Tibial artery (tissue), 4 donors: ENCODE measurements around the gene LRRC71.

Source experiments
- DNase-seq, 2 donors: peaks; one replicate each; pipeline ENCODE4 v3.0.0-alpha.2; 2019
- H3K27ac ChIP-seq, 2 donors: fragments of 200-600 bp; sonication (generic) in 1 of 2; 1 replicate in 1 of 2; 2 replicates in 1 of 2; pipeline ENCODE4 v1.5.1; 2018 to 2019; ENCODE audit warnings: mild to moderate bottlenecking in 1 of 2
- H3K27me3 ChIP-seq, 2 donors: fragments of 200-600 bp; sonication (generic) in 1 of 2; one replicate each; pipeline versions ENCODE4 v1.5.1 to v1.6.0; 2016 to 2019
- H3K36me3 ChIP-seq, 3 donors: fragments of 200-600 bp; sonication (generic) in 2 of 3; one replicate each; pipeline ENCODE4 v1.5.1; 2016 to 2019; ENCODE audit warnings: mild to moderate bottlenecking in 2 of 3
- H3K4me1 ChIP-seq, 4 donors: fragments of 200-600 bp; sonication (generic) in 2 of 4; 1 replicate in 3 of 4; 2 replicates in 1 of 4; pipeline ENCODE4 v1.5.1; 2016 to 2019
- H3K4me3 ChIP-seq, 2 donors: fragments of 200-600 bp; sonication (generic) in 1 of 2; 1 replicate in 1 of 2; 2 replicates in 1 of 2; pipeline ENCODE4 v1.5.1; 2018 to 2019; ENCODE audit warnings: mild to moderate bottlenecking in 2 of 2
- H3K9me3 ChIP-seq, 3 donors: fragments of 200-600 bp; sonication (generic) in 1 of 3; one replicate each; pipeline ENCODE4 v1.5.1; 2016 to 2019
- CTCF ChIP-seq, 2 experiments: fragments of 200-600 bp in 1 of 2; fragments of 450-650 bp in 1 of 2; IDR thresholded peaks; one replicate each; pipeline ENCODE4 v1.5.1; 2017 to 2019; ENCODE audit warnings: antibody characterized with exemption in 2 of 2, mild to moderate bottlenecking in 1 of 2, moderate library complexity in 1 of 2
- intact Hi-C: fragments of 100-400 bp; cut with DNase I; formaldehyde crosslinking; loops from one replicate; pipeline ENCODE4 v1.15.0; 2023; ENCODE audit warnings: low total_unique reads

LRRC71 gene

GRCh38 chr1:156920233-156921052 is at the start of gene LRRC71:
Gene LRRC71, plus strand, starts transcription at chr1:156920632. Its CDS starts 172 bp downstream, at chr1:156920804.
- H3K9me3 ChIP-seq, result no peaks in the 10 kb centered on the region
- intact Hi-C loops, result loop anchor here (2.0 to 5.0 kb wide), 2 partner anchors 30 to 78 kb away; no protein-coding TSS in a partner anchor
- H3K36me3 ChIP-seq, result peaks cover 15 to 20% (median 18%) of the 10 kb centered on the region in 3 donors
- H3K27me3 ChIP-seq, result peaks cover 7 to 54% of the 10 kb centered on the region in 2 donors
- H3K27ac ChIP-seq, result peak within 1 kb of the TSS in 1 of 2 donors; percentile 24
- peak; percentile 55 to 87 for DNase-seq
- peaks cover 0 to 27% (median 22%) of the 10 kb centered on the region in 4 donors for H3K4me1 ChIP-seq
- H3K4me3 ChIP-seq, result peak within 1 kb of the TSS in 1 of 2 donors; percentile 17
- peak; percentile 84 to 91 for TF ChIP-seq CTCF (IDR thresholded peaks at IDR 0.05)

- intact Hi-C loops, result no loop called here
- Histone ChIP-seq H3K4me3 (no peak overlapping the region), H3K27ac (no peak overlapping the region), H3K9me3 (no peaks in the 10 kb centered on the region), H3K4me1 (no peaks in the 10 kb centered on the region), H3K27me3 (peaks cover 0 to 47% of the 10 kb centered on the region in 2 donors), H3K36me3 (no peaks in the 10 kb centered on the region)
- TF ChIP-seq CTCF (IDR thresholded peaks at IDR 0.05), result no peak
- no peak for DNase-seq
Observed at GRCh38 chr1:156873659-156874058, 46.8 kb upstream of the LRRC71 start.

GRCh38 chr1:156874142-156874541 is 46.3 kb upstream of the LRRC71 start:
- TF ChIP-seq CTCF (IDR thresholded peaks at IDR 0.05), result no peak
- peaks cover 0 to 50% of the 10 kb centered on the region in 2 donors for H3K27me3 ChIP-seq
- no peaks in the 10 kb centered on the region for H3K4me1 ChIP-seq
- no peak overlapping the region for H3K4me3 ChIP-seq
- H3K9me3 ChIP-seq, result no peaks in the 10 kb centered on the region
- no peaks in the 10 kb centered on the region for H3K36me3 ChIP-seq
- DNase-seq, result no peak
- intact Hi-C loops, result no loop called here
- no peak overlapping the region for H3K27ac ChIP-seq

- Histone ChIP-seq H3K9me3 (no peaks in the 10 kb centered on the region), H3K4me3 (no peak overlapping the region), H3K27ac (no peak overlapping the region), H3K36me3 (no peaks in the 10 kb centered on the region), H3K27me3 (peaks cover 0 to 52% of the 10 kb centered on the region in 2 donors), H3K4me1 (no peaks in the 10 kb centered on the region)
- TF ChIP-seq CTCF (IDR thresholded peaks at IDR 0.05), result no peak
- intact Hi-C loops, result no loop called here
- no peak for DNase-seq
Observed at GRCh38 chr1:156874572-156875340, 45.7 kb upstream of the LRRC71 start.

GRCh38 chr1:156875341-156875615 is 45.2 kb upstream of the LRRC71 start:
- intact Hi-C loops, result no loop called here
- H3K36me3 ChIP-seq, result no peaks in the 10 kb centered on the region
- peaks cover 0 to 53% of the 10 kb centered on the region in 2 donors for H3K27me3 ChIP-seq
- DNase-seq, result no peak
- no peak overlapping the region for H3K27ac ChIP-seq
- no peak overlapping the region for H3K4me3 ChIP-seq
- no peak for TF ChIP-seq CTCF (IDR thresholded peaks at IDR 0.05)
- no peaks in the 10 kb centered on the region for H3K9me3 ChIP-seq
- H3K4me1 ChIP-seq, result no peaks in the 10 kb centered on the region
